Endometrial microvascular endothelial cells (primary cell): Measurements from ENCODE around the gene LRP5. TPM values are rescaled to one million over a fixed set of nuclear protein-coding genes. Genes with fewer than 3 reads are reported as not detected.
"Not testable (repeated sequence)": the region's sequence is repeated elsewhere in the genome, so short reads cannot be mapped to it uniquely, and the experiment has no call there.

ENCODE experiments used
- in situ Hi-C: cut with HindIII; loops from 2 replicates; pipeline ENCODE4 v1.10.0; 2017; ENCODE audit warnings: low sequenced_read_pairs, low pct_unique_long_range_greater_than_20kb; ENCODE audit errors: inconsistent ontology term
- total RNA-seq: library from RNA; depleted of rRNA; stranded (reverse); fragments of >200 nt; gene quantifications from one replicate; pipeline ENCODE4 v1.2.3, GENCODE V29; 2015; ENCODE audit errors: inconsistent ontology term

Gene LRP5
- total RNA-seq, 1 donor from 2014 or later: 4.8 TPM

DNA sequence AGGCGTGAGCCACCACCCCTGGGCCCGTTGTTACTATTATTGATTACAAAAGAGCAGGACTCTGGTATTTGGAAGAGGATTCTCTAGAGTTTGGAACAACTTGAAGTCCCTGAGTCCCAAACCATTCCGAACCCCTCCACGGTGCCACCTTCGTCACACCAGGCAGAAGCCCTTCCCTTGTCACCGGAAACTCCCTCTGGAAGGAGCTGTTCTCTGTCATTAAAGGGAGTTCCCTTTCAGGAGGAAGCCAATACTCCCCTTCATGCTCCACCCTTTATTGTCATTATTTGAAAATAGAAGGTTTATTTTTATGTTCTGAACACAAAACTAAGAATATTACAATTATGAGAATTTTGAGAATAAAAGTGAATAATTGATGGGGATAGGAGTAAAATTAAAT lies 35.5 kb upstream of the LRP5 start:
- in situ Hi-C loops: no loop called here

DNA sequence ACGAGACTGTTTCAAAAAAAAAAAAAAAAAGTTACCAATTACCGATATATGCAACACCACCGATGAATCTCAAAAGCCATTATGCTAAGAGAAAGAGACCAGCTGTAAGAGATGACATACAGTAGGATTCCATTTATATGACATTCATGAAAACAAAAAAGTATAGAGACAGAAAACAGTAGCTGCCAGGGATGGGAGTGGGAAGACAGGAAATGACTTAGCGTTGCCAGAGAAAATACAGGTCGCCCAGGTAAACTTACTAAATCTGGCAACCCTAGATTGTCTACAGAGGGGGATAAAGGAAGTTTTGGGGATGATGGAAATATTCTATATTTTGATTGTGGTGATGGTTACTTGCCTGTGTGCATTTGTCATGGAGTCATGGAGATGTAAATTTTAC lies 32.7 kb upstream of the LRP5 start:
- in situ Hi-C loops: no loop called here

- in situ Hi-C loops: no loop called here
Measured at GRCh38 chr11:68282141-68282860, 30.1 kb upstream of the LRP5 start.

DNA sequence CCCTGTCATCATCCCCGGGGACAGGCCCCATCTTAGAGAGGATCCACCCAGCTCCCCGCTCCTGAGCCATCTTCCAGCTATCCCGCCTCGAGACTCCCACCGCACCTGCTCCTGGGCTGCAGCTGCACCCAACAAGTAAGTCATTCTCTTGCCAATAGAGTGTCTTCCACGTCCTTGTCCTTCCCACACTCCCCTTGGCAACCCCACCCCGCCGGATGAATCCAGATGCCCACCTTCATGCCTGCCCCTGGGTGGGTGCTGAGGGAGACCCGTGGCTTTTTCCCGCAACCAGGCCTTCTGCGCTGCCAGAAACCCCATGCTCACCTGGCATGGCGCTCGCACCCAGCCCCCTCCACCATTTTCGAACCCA lies 29.5 kb upstream of the LRP5 start:
- in situ Hi-C loops: no loop called here

GRCh38 chr11:68284588-68284987 lies 27.8 kb upstream of the LRP5 start:
- in situ Hi-C loops: not testable (repeated sequence)

DNA sequence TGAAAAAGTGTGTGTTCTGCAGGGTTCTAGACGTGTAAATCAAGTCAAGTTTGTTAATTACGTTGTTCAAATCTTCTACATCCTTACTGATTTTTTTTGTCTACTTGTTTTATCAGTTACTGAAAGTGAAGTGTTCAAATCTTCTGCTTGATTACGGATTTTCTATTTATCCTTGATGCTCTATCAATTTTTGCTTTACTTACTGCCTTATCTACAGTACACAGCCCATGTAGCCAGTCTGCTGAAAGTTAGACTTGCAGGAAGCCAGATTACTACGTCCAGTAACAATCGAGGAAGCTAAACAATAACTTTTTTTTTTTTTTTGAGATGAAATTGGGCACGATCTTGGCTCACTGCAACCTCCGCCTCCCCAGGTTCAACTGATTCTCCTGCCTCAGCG lies 25.0 kb upstream of the LRP5 start:
- in situ Hi-C loops: no loop called here

DNA sequence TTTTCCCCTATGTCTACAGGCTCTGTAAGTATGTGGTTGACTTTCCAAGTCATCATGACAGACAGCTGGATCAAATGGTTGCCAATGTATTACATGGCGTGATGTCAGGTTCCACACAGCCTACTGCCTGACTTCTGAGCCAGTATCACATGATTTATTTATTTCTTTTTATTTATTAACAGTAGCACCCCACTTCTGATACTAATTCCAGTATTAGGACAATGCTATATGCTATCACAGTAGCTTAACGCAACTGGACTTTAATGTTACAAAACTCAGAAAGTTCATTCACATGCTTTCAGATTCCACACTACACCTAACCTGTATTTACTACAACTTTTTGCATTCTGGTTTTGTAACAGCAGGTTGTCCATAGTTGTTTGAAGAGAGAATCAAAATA lies 22.9 kb upstream of the LRP5 start:
- in situ Hi-C loops: no loop called here

DNA sequence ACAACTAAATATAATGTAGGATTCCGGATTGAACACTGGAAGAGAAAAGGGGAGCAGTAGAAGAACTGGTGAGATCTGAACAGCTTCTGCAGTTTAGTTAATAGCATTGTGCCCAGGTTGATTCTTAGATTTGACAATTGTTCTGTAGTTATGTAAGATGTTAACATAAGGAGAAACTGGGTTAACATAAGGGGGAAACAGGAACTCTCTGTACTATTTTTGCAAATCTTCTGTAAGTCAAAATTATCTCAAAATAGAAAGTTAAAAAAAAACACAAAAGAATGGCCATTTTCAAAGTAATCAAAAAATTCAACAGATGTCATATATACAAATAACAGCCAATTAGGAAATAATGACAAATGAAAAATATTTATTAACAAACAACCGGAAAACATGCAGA lies 18.7 kb upstream of the LRP5 start:
- in situ Hi-C loops: no loop called here

DNA sequence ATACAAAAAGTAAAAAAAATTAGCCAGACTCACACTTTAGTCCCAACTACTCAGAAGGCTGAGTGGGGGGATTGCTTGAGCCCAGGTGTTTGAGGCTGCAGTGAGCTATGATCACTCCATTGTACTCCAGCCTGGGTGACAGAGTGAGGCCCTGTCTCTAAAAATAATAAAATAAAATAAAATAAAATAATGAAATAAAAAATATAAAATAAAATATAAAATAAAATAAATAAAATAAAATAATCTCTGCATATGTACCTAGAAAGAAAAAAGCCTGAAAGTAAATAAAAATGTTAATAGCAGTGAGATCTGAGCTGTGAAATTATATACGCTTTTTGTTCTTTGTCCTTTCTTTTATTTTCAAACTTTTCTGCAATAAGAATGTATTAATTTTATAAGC lies 17.1 kb upstream of the LRP5 start:
- in situ Hi-C loops: no loop called here

DNA sequence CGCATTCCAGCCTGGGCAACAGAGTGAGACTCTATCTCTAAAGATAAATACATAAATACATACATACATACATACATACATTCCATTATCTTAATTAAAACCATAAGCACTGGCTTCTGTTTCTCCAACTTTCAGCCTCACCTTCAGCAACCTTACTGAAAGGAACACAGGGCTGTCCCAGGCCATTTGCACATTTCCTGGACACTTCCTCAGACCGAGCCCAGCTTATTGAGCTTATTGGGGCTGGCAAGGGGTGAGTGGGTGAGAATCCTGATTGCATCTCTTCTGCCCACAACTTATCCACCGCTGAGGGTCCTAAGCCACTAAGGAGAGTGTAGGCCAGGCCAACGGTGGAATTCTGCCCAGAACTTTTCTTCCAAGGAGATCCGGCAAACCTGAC lies 16.5 kb upstream of the LRP5 start:
- in situ Hi-C loops: no loop called here

DNA sequence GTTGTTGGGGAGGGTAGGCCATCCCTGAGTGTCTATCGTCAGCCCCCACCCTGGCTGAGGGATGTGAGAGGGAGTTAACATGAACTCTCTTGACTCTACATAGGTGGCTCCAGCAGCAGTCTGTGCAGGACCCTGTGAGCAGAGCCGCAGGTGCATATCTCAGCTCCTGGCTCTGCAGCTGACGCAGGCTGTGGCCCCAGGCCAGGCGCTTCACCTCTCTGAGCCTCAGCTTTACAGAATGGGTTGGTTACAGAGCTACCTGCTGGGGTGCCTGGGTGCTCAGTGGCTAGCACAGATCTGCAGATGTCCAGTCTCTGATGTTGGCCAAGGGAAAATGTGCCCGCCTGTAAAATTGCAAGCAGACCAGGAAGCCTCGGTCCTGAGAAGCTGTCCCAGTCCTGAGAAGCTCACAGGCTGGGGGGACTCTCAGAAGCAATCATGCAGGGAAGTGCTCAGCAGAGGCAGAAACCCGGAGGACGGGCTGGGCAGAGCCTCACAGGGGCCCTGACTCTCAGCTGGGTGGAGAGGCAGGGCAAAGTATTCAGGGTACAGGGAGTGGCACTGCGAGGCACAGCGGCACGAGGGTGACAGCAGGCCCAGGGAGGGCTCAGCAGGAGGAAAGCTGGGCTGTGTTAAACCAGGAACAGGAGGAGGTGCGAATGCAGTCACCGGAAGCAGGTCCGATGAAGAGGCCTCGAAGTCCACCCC lies 15.9 kb upstream of the LRP5 start:
- in situ Hi-C loops: no loop called here

DNA sequence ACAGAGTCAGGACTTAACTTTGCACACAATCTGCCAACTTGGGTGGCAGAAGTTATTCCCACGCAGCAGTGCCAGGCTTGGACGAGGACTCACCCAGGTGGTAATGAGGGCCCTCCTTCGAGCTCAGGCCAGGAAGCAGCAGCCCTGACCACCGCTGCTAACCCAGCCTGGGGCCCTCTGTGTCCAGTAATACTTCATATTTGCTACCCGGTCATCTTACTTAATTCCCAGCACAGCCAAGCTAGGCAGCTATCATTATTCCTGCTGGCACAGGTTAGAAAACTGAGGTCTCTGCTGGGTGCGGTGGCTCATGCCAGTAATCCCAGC lies 15.4 kb upstream of the LRP5 start:
- in situ Hi-C loops: no loop called here

GRCh38 chr11:68297494-68297811 lies 14.9 kb upstream of the LRP5 start:
- in situ Hi-C loops: no loop called here

DNA sequence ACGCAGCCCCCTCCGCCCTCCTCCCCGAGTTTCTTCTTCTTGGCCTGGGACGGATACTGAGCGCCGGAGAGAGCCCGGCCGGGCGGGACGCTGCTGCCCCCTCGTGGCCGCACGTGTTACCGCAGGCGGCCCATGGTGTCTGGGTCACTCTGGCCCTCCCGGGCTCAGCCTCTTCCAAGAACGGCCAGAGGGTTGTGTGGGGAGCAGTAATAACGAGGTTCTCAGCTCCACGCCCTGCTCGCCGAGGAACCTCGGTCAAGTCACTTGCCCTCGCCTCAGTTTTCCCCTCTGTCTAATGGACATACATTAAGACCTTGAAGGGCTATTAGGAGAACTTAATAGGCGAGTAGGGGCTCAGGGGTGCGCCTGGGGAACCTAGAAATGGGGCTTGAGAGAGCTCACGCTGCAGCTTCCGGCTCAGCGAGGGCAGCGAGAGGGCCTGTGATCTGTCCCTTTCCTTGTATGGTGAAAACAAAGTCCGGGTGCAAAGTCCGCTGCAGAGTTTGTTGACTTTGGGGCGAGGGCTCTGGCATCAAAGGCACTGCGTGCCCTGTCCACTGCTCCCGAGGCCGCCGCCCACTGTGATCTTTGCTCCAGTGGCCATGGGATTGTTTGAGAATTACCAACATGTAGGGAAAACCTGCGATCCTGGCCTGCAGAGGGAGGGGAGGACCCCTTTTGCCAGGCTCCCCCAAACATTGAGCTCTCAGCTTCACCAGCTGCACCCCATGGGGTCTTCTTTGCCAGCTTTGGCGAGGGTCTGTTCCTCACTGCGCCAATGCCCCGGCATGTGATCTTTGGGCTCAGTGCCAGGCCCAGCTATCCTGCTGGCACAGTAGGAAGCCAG lies 14.4 kb upstream of the LRP5 start:
- in situ Hi-C loops: no loop called here

- in situ Hi-C loops: no loop called here
Measured at GRCh38 chr11:68298659-68299516, 13.5 kb upstream of the LRP5 start.

GRCh38 chr11:68299517-68299879 lies 12.9 kb upstream of the LRP5 start:
- in situ Hi-C loops: not testable (repeated sequence)

DNA sequence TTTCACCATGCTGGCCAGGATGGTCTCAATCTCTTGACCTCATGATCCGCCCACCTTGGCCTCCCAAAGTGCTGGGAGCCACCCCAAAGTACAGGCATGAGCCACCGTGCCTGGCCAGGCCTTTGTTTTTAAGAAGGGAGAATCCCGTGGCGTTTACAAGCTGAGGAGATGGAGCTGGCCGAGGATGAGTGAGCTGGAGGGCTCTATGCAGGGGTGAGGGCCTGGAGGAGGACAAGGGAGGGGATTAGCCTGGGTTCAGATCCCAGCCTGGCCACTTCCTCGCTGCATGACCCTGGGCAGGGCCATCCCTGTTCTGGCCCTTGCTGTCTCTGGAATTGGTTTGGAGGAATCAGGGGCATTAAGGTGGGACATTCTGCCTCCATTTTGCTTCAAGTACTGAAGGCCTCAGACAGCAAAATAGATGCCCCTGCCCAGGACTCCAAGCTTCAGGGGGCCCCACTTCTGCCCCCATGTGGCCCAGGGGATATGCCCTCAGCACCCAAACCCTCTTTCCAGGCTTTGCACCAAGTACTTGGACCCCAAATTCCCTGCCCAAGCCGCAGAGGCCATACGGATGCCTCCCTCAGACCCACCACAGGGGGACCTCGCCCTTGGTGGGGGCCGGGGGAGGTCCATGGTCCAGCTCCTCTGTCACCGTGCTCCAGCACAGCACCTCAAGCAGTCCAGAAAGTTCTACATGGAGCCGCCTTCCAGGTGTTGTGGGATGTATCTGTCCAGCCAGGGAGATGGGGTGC lies 12.1 kb upstream of the LRP5 start:
- in situ Hi-C loops: no loop called here

DNA sequence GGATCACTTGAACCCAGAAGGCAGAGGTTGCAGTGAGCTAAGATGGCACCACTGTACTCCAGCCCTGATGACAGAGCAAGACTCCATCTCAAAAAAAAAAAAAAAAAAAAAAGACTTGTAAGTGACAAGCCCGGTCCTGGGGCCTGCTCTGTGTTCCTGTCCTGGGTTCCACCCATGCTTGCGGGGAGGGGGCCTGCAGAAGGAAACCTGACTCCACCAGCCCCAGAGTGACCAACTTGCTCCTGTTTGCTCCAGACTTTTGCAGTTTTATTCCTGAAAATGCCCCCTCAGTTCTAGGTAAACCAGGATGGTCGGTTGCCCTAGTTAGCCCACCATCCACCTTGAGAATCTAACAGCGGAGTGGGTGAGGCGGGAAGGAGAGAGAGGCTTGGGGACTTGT lies 10.1 kb upstream of the LRP5 start:
- in situ Hi-C loops: no loop called here

DNA sequence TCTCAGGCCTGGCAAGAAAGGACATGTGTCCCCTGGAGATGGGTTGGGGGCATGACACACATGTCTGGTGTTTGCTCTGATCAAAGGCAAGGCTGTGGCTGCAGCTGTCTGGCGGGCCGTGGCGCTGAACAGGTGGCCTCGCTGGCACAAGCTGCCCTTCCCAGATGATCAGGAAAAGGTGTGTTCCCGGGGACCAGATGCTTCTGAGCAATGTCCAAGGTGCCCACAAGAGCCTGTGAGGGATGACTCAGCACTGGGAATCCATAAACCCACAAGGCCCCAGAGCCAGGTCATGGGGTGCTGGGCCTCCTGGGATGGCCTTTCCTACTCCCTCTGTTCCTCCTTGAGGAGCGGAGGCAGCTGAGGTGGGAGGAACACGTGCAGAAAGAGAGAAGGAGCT lies 9.7 kb upstream of the LRP5 start:
- in situ Hi-C loops: no loop called here
